Adipose tissue (tissue), 3 donors: ENCODE data around the gene GNAQ. TPM values are rescaled to one million over a fixed set of nuclear protein-coding genes. Genes with fewer than 3 reads are reported as not detected.

Source experiments
- H3K27ac ChIP-seq: one replicate; pipeline ENCODE4 v1.5.1; 2013; ENCODE audit warnings: low read depth, low read length
- WGBS, 3 donors: extraction: QIAGEN DNeasy Blood & Tissue Kit; methylation state at CpG; one replicate each; pipeline ENCODE4 v1.1.7; 2013; 5-methylcytosine and 5-hydroxymethylcytosine counted together
- polyA plus RNA-seq, 3 donors: library from polyadenylated mRNA; stranded (reverse); fragments of 200-250 nt; gene quantifications; one replicate each; pipeline ENCODE4 v1.2.3, GENCODE V29; 2013
- donor health status: healthy with polysubstance abuse.
- donor health status: Bipolar disorder and iron deficiency.
- donor health status: healthy.

GNAQ gene
- polyA plus RNA-seq, 3 donors = 6.3 to 24.9 (median 16.8) TPM

- WGBS, 3 donors = 57 to 84% (median 58%) methylated on average over 8 of the region's 8 CpGs
These were observed 184.5 kb downstream of the GNAQ start for GRCh38 chr9:77847059-77847499.

GRCh38 chr9:77844415-77844814 is 187.2 kb downstream of the GNAQ start:
- no peak overlapping the region for H3K27ac ChIP-seq
- 94 to 100% (median 97%) methylated on average over 4 of the region's 4 CpGs for WGBS, 3 donors

More at GRCh38 chr9:77847059-77847499, 184.5 kb downstream of the GNAQ start:
- no peak overlapping the region for H3K27ac ChIP-seq

- WGBS, 3 donors = 79 to 100% (median 92%) methylated on average over 1 of the region's 1 CpG
- no peak overlapping the region for H3K27ac ChIP-seq
These were observed 187.8 kb downstream of the GNAQ start for GRCh38 chr9:77843871-77844155.

- no peak overlapping the region for H3K27ac ChIP-seq
These were observed 188.3 kb downstream of the GNAQ start for GRCh38 chr9:77843076-77843870.

GRCh38 chr9:77841739-77842386 is 189.7 kb downstream of the GNAQ start:
- H3K27ac ChIP-seq = no peak overlapping the region
- 66 to 81% (median 80%) methylated on average over 3 of the region's 3 CpGs for WGBS, 3 donors

More at GRCh38 chr9:77843076-77843870, 188.3 kb downstream of the GNAQ start:
- WGBS, 3 donors = 85 to 97% (median 88%) methylated on average over 4 of the region's 4 CpGs

- H3K27ac ChIP-seq = no peak overlapping the region
- 47 to 57% (median 56%) methylated on average over 5 to 6 of the region's 6 CpGs for WGBS, 3 donors
These were observed 192.0 kb downstream of the GNAQ start for GRCh38 chr9:77839459-77840140.

GRCh38 chr9:77838986-77839385 is 192.6 kb downstream of the GNAQ start:
- 60 to 70% (median 63%) methylated on average over 1 of the region's 1 CpG for WGBS, 3 donors
- H3K27ac ChIP-seq = no peak overlapping the region

- H3K27ac ChIP-seq = no peak overlapping the region
- WGBS, 3 donors = 56 to 69% (median 65%) methylated on average over 4 of the region's 4 CpGs
These were observed 196.6 kb downstream of the GNAQ start for GRCh38 chr9:77834898-77835488.

- WGBS, 3 donors = 59 to 88% (median 62%) methylated on average over 1 of the region's 1 CpG
- no peak overlapping the region for H3K27ac ChIP-seq
These were observed 197.8 kb downstream of the GNAQ start for GRCh38 chr9:77833561-77834429.

GRCh38 chr9:77832639-77833038 is 199.0 kb downstream of the GNAQ start:
- H3K27ac ChIP-seq = no peak overlapping the region
- 73 to 86% (median 83%) methylated on average over 9 of the region's 9 CpGs for WGBS, 3 donors

GRCh38 chr9:77831781-77832180 is 199.8 kb downstream of the GNAQ start:
- no peak overlapping the region for H3K27ac ChIP-seq
- 88 to 97% (median 96%) methylated on average over 1 of the region's 1 CpG for WGBS, 3 donors

- no peak overlapping the region for H3K27ac ChIP-seq
These were observed 200.9 kb downstream of the GNAQ start for GRCh38 chr9:77830618-77831285.

- no peak overlapping the region for H3K27ac ChIP-seq
- WGBS, 3 donors = 73 to 89% (median 78%) methylated on average over 4 of the region's 4 CpGs
These were observed 202.2 kb downstream of the GNAQ start for GRCh38 chr9:77829420-77829819.

GRCh38 chr9:77827104-77827784 is 204.4 kb downstream of the GNAQ start:
- no peak overlapping the region for H3K27ac ChIP-seq
- WGBS, 3 donors = 65 to 74% (median 67%) methylated on average over 6 of the region's 6 CpGs

- no peak overlapping the region for H3K27ac ChIP-seq
- WGBS, 3 donors = 64 to 87% (median 74%) methylated on average over 5 of the region's 5 CpGs
These were observed 205.0 kb downstream of the GNAQ start for GRCh38 chr9:77826621-77827020.

GRCh38 chr9:77826116-77826515 is 205.5 kb downstream of the GNAQ start:
- 41 to 83% (median 81%) methylated on average over 2 of the region's 2 CpGs for WGBS, 3 donors
- H3K27ac ChIP-seq = no peak overlapping the region

GRCh38 chr9:77825361-77825760 is 206.2 kb downstream of the GNAQ start:
- H3K27ac ChIP-seq = no peak overlapping the region
- WGBS, 3 donors = 94 to 97% (median 96%) methylated on average over 4 of the region's 4 CpGs
